Cardiac fibroblast (primary cell): ENCODE results near the gene BRMS1.

Source experiments
- DNase-seq, 2 donors: peaks; one replicate each; pipeline versions ENCODE4 v3.0.0 to v3.0.0-alpha.2; 2010; ENCODE audit warnings: low read depth in 2 of 2
- H3K4me3 ChIP-seq, 2 donors: replicated peaks in 1 of 2; 1 replicate in 1 of 2; 2 replicates in 1 of 2; pipeline ENCODE4 v1.5.1; 2011; ENCODE audit warnings: low read depth in 2 of 2, low read length in 2 of 2, mild to moderate bottlenecking in 2 of 2, moderate library complexity in 1 of 2
- TF ChIP-seq, protein P1 (sequence below): IDR thresholded peaks from one replicate; pipeline ENCODE4 v1.5.1; 2011; ENCODE audit warnings: low read depth, mild to moderate bottlenecking, low read length, inconsistent platforms

Gene BRMS1

DNA sequence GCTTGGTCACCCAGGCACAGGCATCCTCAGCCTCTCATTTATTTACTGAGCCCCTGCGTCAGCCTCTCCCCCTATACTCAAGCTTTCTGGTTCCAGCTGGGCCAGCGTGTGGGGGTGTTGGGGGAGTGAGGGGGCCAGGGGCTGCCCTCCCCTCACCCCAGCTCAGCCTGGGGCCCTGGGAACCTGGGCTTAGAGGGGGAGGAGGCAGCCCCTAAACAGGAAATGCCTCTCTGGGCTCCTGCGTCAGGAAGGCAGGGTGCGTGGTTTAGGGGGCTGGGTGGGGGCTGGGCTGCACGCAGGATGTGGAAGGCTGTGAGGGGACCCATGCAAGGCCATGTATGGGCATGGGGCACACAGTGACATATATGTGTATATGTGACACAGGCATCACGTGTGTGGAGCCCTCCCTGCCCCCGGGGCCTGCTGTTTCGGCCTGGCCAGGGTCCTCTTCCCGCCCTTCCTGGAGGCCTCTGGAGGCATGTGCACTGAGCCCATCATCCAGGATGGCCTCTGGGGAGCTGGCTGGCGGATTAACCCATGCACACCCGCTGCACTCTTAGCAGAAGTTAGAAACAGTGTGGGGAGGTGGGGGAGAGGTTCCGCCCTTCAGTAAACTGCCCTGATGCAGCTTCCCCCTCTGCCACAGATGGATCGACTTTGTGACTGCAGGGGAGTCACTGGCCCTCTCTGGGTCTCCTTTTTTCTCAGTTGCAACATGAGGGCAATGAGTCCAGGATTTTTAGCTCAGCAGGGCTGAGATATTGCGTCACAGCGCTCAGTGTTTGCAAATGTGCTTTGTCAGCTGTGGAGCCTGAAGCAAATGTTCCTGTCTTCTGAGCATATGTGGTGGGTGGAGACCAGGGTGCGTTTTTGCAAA is 26.9 kb downstream of the BRMS1 start:
- DNase-seq, result peak; percentile 95
- H3K4me3 ChIP-seq, result no peak overlapping the region
- TF ChIP-seq, protein P1, sequence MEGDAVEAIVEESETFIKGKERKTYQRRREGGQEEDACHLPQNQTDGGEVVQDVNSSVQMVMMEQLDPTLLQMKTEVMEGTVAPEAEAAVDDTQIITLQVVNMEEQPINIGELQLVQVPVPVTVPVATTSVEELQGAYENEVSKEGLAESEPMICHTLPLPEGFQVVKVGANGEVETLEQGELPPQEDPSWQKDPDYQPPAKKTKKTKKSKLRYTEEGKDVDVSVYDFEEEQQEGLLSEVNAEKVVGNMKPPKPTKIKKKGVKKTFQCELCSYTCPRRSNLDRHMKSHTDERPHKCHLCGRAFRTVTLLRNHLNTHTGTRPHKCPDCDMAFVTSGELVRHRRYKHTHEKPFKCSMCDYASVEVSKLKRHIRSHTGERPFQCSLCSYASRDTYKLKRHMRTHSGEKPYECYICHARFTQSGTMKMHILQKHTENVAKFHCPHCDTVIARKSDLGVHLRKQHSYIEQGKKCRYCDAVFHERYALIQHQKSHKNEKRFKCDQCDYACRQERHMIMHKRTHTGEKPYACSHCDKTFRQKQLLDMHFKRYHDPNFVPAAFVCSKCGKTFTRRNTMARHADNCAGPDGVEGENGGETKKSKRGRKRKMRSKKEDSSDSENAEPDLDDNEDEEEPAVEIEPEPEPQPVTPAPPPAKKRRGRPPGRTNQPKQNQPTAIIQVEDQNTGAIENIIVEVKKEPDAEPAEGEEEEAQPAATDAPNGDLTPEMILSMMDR, result no peak

GRCh38 chr11:66317322-66317722 is 27.6 kb downstream of the BRMS1 start:
- peak; percentile 66 to 88 for DNase-seq
- TF ChIP-seq, protein P1, result no peak
- H3K4me3 ChIP-seq, result no peak overlapping the region

- H3K4me3 ChIP-seq, result peak within 1 kb of the TSS; percentile 63 to 65
- DNase-seq, result peak; percentile 68 to 96
- TF ChIP-seq, protein P1, result no peak
Measured at GRCh38 chr11:66316849-66317251, 28.1 kb downstream of the BRMS1 start, which contains the start of gene CD248. CD248 (minus strand) TSS chr11:66317044; CDS start chr11:66317027, 17 bp downstream.

DNA sequence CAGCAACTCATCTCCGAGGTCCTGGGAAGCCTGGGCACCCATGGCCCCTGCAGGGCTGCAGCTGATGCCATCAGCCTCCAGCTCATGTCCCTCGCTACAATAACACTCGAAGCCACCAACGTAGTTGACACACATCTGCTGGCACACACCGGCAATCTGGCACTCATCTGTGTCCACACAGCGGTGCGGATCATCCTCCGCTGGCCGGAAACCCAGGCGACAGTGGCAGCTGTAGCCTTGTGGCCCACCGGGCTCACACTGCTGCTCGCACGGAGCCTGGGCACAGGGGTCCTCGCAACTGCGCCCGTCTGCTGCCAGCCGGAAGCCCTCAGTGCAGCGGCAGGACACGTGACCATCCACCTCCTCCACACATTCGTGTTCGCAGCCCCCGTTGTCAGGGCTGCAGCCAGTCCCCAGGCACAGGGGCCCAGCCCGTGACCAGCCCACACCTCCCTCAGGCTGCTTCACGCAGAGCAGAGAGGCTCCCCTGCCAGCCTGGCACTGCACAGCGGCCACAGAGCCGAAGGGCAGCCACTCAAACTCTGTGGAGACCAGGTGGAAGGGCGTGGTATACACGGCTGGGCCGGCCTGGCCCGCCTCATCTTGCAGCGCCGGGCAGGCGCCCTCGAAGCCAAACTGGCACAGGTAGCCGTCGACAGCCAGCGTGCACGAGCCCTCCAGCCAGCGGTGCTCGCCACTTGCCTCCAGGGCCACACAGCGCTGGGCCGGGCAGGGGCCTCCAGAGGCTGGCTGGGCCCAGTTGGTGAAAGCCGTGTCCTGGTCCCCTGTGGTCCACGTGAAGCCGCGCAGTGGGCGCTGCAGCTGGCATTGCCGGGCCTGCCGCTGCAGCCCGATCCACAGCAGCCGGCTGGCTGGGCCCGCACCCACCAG is 28.7 kb downstream of the BRMS1 start:
- TF ChIP-seq, protein P1, result no peak
- peak overlapping the region; percentile 63 to 65 for H3K4me3 ChIP-seq
- DNase-seq, result no peak

- TF ChIP-seq, protein P1, result no peak
- peak overlapping the region; percentile 63 to 65 for H3K4me3 ChIP-seq
- DNase-seq, result no peak
Measured at GRCh38 chr11:66315498-66315885, 29.4 kb downstream of the BRMS1 start.

GRCh38 chr11:66314561-66315497 is 30.1 kb downstream of the BRMS1 start:
- TF ChIP-seq, protein P1, result no peak
- no peak for DNase-seq
- peak overlapping the region; percentile 63 to 65 for H3K4me3 ChIP-seq
